HepG2 (cell line): ENCODE results near the gene CDR2L. TPM values are rescaled to one million over a fixed set of nuclear protein-coding genes. Genes with fewer than 3 reads are reported as not detected.

Source experiments
- AKAP8 ChIP-seq: sonication (generic); formaldehyde crosslinking; IDR thresholded peaks from 2 replicates; pipeline ENCODE4 v1.5.1; 2020; ENCODE audit warnings: mild to moderate bottlenecking, missing genetic modification reagents
- CEBPB ChIP-seq: IDR thresholded peaks from 2 replicates; pipeline ENCODE4 v1.6.1; 2011; ENCODE audit warnings: low read depth, low read length, improper control_type of control experiment, borderline replicate concordance
- CHD2 ChIP-seq: IDR thresholded peaks from 2 replicates; pipeline ENCODE4 v1.6.1; 2011; ENCODE audit warnings: low read depth, low read length, improper control_type of control experiment
- CSRNP2 ChIP-seq: sonication (generic); formaldehyde crosslinking; conservative IDR thresholded peaks from 2 replicates; pipeline ENCODE4 v1.8.0; 2022; ENCODE audit warnings: low read depth, missing genetic modification reagents
- ELF1 ChIP-seq: sonication (generic); formaldehyde crosslinking; IDR thresholded peaks from 2 replicates; pipeline ENCODE4 v1.4.0; 2020; ENCODE audit warnings: missing genetic modification reagents
- HHEX ChIP-seq: IDR thresholded peaks from 2 replicates; pipeline ENCODE4 v1.6.1; 2016; ENCODE audit warnings: control low read depth
- HMGA1 ChIP-seq: sonication (generic); formaldehyde crosslinking; conservative IDR thresholded peaks from 2 replicates; pipeline ENCODE4 v1.4.0; 2020; ENCODE audit warnings: missing genetic modification reagents
- ISL2 ChIP-seq: sonication (generic); formaldehyde crosslinking; IDR thresholded peaks from 2 replicates; pipeline ENCODE4 v1.5.0; 2020; ENCODE audit warnings: missing genetic modification reagents
- NAIF1 ChIP-seq: sonication (generic); formaldehyde crosslinking; IDR thresholded peaks from 2 replicates; pipeline ENCODE4 v1.5.0; 2020; ENCODE audit warnings: mild to moderate bottlenecking, missing genetic modification reagents, borderline replicate concordance
- NR2F6 ChIP-seq, 2 experiments: IDR thresholded peaks; 2 replicates each; pipeline ENCODE4 v1.6.1; 2016; ENCODE audit warnings: antibody characterized with exemption in 1 of 2, mild to moderate bottlenecking in 1 of 2
- SAP130 ChIP-seq: IDR thresholded peaks from 2 replicates; pipeline ENCODE4 v1.6.1; 2016; ENCODE audit warnings: low read depth
- SNAI1 ChIP-seq: sonication (generic); formaldehyde crosslinking; IDR thresholded peaks from 2 replicates; pipeline ENCODE4 v1.5.0; 2020; ENCODE audit warnings: mild to moderate bottlenecking, missing genetic modification reagents, borderline replicate concordance
- SNRNP70 ChIP-seq: fragments of 200-400 bp; formaldehyde crosslinking; IDR thresholded peaks from 2 replicates; pipeline ENCODE4 v1.6.1; 2017; ENCODE audit warnings: mild to moderate bottlenecking, low read depth, low read length, moderate library complexity
- ZNF292 ChIP-seq: sonication (generic); formaldehyde crosslinking; IDR thresholded peaks from 2 replicates; pipeline ENCODE4 v1.8.1; 2022; ENCODE audit warnings: mild to moderate bottlenecking, low read depth, missing genetic modification reagents, borderline replicate concordance
- ZNF550 ChIP-seq: sonication (generic); formaldehyde crosslinking; IDR thresholded peaks from 2 replicates; pipeline ENCODE4 v1.4.0; 2020; ENCODE audit warnings: mild to moderate bottlenecking, missing genetic modification reagents, borderline replicate concordance
- ZNF75D ChIP-seq: sonication (generic); formaldehyde crosslinking; IDR thresholded peaks from 2 replicates; pipeline ENCODE4 v1.8.1; 2023; ENCODE audit warnings: missing genetic modification reagents, mild to moderate bottlenecking, borderline replicate concordance
- ZNF782 ChIP-seq: sonication (generic); formaldehyde crosslinking; IDR thresholded peaks from 2 replicates; pipeline ENCODE4 v1.4.0; 2020; ENCODE audit warnings: missing genetic modification reagents, mild to moderate bottlenecking, borderline replicate concordance
- ZNF883 ChIP-seq: sonication (generic); formaldehyde crosslinking; IDR thresholded peaks from 2 replicates; pipeline ENCODE4 v1.5.1; 2020; ENCODE audit warnings: mild to moderate bottlenecking, missing genetic modification reagents; ENCODE audit errors: not compliant biosample characterization
- ZSCAN29 ChIP-seq: sonication (generic); formaldehyde crosslinking; conservative IDR thresholded peaks from 2 replicates; pipeline ENCODE4 v1.4.0; 2020; ENCODE audit warnings: mild to moderate bottlenecking, missing genetic modification reagents
- polyA plus RNA-seq, 8 experiments: library from polyadenylated mRNA; depleted of rRNA in 3 of 8; stranded (reverse) in 7 of 8; unstranded in 1 of 8; fragments of >200 nt; fragmentation: Illumina TruSeq in 4 of 8; extraction: Trizol in 4 of 8; gene quantifications; 2 replicates each; pipeline versions ENCODE4 v1.2.1 to v1.2.3, GENCODE V29; 2011 to 2016; ENCODE audit warnings: low read depth in 4 of 8, missing spikeins in 1 of 8, mixed read lengths in 1 of 8; ENCODE audit not compliant: insufficient read depth in 1 of 8
- total RNA-seq, 5 experiments: library from RNA; depleted of rRNA; stranded (reverse); fragments of >200 nt; fragmentation: Illumina TruSeq; extraction: Trizol; gene quantifications; 2 replicates each; pipeline ENCODE4 v1.2.3, GENCODE V29; 2016; ENCODE audit warnings: low read depth in 1 of 5
- TF ChIP-seq, protein P1 (sequence below): sonication (generic); formaldehyde crosslinking; IDR thresholded peaks from 2 replicates; pipeline ENCODE4 v1.4.0; 2020; ENCODE audit warnings: missing genetic modification reagents, borderline replicate concordance
- TF ChIP-seq, protein P2 (sequence below): sonication (generic); formaldehyde crosslinking; IDR thresholded peaks from 2 replicates; pipeline ENCODE4 v1.5.0; 2020; ENCODE audit warnings: mild to moderate bottlenecking, missing genetic modification reagents

The CDR2L gene
- total and polyA plus RNA-seq, 2 of the 13 experiments (the other 11 are each of a cell fraction or from before 2014, with no cell fraction given), result 1.9 to 2.1 TPM

GRCh38 chr17:75046407-75047289 is 59.2 kb downstream of the CDR2L start, which contains the start of the genes ATP5PD and KCTD2 (continued):
- peak; percentile 86; the same call in 1 of the 2 replicates for TF ChIP-seq ZNF782 (CRISPR knock-in tag)
- peak; percentile 56; the same call in 1 of the 2 replicates for TF ChIP-seq ZSCAN29 (CRISPR knock-in tag)
- no peak for TF ChIP-seq CSRNP2 (CRISPR knock-in tag)
- no peak for TF ChIP-seq HMGA1 (CRISPR knock-in tag)
- TF ChIP-seq NAIF1, result no peak
- peak; percentile 63 for TF ChIP-seq CHD2
- no peak for TF ChIP-seq HHEX (CRISPR knock-in tag)
- TF ChIP-seq SAP130 (CRISPR knock-in tag), result peak; percentile 95
- TF ChIP-seq, protein P1, sequence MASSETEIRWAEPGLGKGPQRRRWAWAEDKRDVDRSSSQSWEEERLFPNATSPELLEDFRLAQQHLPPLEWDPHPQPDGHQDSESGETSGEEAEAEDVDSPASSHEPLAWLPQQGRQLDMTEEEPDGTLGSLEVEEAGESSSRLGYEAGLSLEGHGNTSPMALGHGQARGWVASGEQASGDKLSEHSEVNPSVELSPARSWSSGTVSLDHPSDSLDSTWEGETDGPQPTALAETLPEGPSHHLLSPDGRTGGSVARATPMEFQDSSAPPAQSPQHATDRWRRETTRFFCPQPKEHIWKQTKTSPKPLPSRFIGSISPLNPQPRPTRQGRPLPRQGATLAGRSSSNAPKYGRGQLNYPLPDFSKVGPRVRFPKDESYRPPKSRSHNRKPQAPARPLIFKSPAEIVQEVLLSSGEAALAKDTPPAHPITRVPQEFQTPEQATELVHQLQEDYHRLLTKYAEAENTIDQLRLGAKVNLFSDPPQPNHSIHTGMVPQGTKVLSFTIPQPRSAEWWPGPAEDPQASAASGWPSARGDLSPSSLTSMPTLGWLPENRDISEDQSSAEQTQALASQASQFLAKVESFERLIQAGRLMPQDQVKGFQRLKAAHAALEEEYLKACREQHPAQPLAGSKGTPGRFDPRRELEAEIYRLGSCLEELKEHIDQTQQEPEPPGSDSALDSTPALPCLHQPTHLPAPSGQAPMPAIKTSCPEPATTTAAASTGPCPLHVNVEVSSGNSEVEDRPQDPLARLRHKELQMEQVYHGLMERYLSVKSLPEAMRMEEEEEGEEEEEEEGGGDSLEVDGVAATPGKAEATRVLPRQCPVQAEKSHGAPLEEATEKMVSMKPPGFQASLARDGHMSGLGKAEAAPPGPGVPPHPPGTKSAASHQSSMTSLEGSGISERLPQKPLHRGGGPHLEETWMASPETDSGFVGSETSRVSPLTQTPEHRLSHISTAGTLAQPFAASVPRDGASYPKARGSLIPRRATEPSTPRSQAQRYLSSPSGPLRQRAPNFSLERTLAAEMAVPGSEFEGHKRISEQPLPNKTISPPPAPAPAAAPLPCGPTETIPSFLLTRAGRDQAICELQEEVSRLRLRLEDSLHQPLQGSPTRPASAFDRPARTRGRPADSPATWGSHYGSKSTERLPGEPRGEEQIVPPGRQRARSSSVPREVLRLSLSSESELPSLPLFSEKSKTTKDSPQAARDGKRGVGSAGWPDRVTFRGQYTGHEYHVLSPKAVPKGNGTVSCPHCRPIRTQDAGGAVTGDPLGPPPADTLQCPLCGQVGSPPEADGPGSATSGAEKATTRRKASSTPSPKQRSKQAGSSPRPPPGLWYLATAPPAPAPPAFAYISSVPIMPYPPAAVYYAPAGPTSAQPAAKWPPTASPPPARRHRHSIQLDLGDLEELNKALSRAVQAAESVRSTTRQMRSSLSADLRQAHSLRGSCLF, result no peak
- no peak for TF ChIP-seq ZNF75D (CRISPR knock-in tag)
- TF ChIP-seq ZNF550, result 0 out of 2 replicates have a peak, but pooled peaks have one; percentile 11
- peak; percentile 74 for TF ChIP-seq CEBPB
- TF ChIP-seq, protein P2, sequence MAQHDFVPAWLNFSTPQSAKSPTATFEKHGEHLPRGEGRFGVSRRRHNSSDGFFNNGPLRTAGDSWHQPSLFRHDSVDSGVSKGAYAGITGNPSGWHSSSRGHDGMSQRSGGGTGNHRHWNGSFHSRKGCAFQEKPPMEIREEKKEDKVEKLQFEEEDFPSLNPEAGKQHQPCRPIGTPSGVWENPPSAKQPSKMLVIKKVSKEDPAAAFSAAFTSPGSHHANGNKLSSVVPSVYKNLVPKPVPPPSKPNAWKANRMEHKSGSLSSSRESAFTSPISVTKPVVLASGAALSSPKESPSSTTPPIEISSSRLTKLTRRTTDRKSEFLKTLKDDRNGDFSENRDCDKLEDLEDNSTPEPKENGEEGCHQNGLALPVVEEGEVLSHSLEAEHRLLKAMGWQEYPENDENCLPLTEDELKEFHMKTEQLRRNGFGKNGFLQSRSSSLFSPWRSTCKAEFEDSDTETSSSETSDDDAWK (CRISPR knock-in tag), result no peak
- no peak for TF ChIP-seq AKAP8 (CRISPR knock-in tag)
- TF ChIP-seq NR2F6 (IDR thresholded peaks at IDR 0.05), result no peak
- TF ChIP-seq NR2F6 (CRISPR knock-in tag; IDR thresholded peaks at IDR 0.05), result 0 out of 2 replicates have a peak, but pooled peaks have one; percentile 14
- TF ChIP-seq ZNF292, result no peak
- TF ChIP-seq SNAI1 (CRISPR knock-in tag), result peak; percentile 96; the same call in 1 of the 2 replicates
- no peak; the same call in 1 of the 2 replicates for TF ChIP-seq ISL2
- TF ChIP-seq ZNF883, result peak; percentile 83
- peak; percentile 92 for TF ChIP-seq ELF1 (CRISPR knock-in tag)
- no peak for TF ChIP-seq SNRNP70
